WTC11 (cell line): ENCODE data around the gene GPRIN3. TPM values are rescaled to one million over a fixed set of nuclear protein-coding genes. Genes with fewer than 3 reads are reported as not detected.

Experiments
- ATAC-seq: fragments of 200-7000 bp; cut with Tn5 transposase; 2 replicates; pipeline ENCODE4 v1.10.0; 2021; ENCODE audit warnings: mild to moderate bottlenecking, moderate library complexity
- CTCF ChIA-PET: fragments of 300-600 bp; sonication (Branson Sonifier 250); formaldehyde crosslinking; loops from one replicate; lab custom pipeline; 2021; ENCODE audit warnings: antibody characterized with exemption; lab: Charles Lee
- POLR2A ChIA-PET: fragments of 350-600 bp; sonication (Branson Sonifier 250); formaldehyde crosslinking; loops from one replicate; lab custom pipeline; 2021; ENCODE audit warnings: antibody characterized with exemption; lab: Charles Lee
- DNase-seq: peaks from one replicate; pipeline ENCODE4 v3.0.0; 2021; ENCODE audit warnings: low spot score
- H3K27ac Mint-ChIP-seq: 2 replicates; pipeline ENCODE4 v1.8.0; 2021; ENCODE audit warnings: mixed read lengths
- H3K27me3 Mint-ChIP-seq: 2 replicates; pipeline ENCODE4 v1.8.0; 2021; ENCODE audit warnings: low read depth, mild to moderate bottlenecking, moderate library complexity, mixed read lengths
- H3K36me3 Mint-ChIP-seq: 2 replicates; pipeline ENCODE4 v1.8.0; 2021; ENCODE audit warnings: mixed read lengths
- H3K4me1 Mint-ChIP-seq: 2 replicates; pipeline ENCODE4 v1.8.0; 2022; ENCODE audit warnings: mixed read lengths
- H3K4me3 Mint-ChIP-seq: 2 replicates; pipeline ENCODE4 v1.8.0; 2021; ENCODE audit warnings: mild to moderate bottlenecking, moderate library complexity, mixed read lengths
- H3K9me3 Mint-ChIP-seq: 2 replicates; pipeline ENCODE4 v1.8.0; 2021; ENCODE audit warnings: mixed read lengths
- ATF2 ChIP-seq: sonication (generic); formaldehyde crosslinking; IDR thresholded peaks from 2 replicates; pipeline ENCODE4 v1.8.1; 2022; ENCODE audit warnings: low read depth, missing genetic modification reagents, borderline replicate concordance
- ATF6 ChIP-seq: sonication (generic); formaldehyde crosslinking; IDR thresholded peaks from 2 replicates; pipeline ENCODE4 v1.8.1; 2023; ENCODE audit warnings: mild to moderate bottlenecking, missing genetic modification reagents
- CDX4 ChIP-seq: fragments of 250-450 bp; sonication (Bioruptor Pico); IDR thresholded peaks from 2 replicates; pipeline ENCODE4 v1.9.0; 2021; ENCODE audit warnings: moderate library complexity, mild to moderate bottlenecking, inconsistent platforms, borderline replicate concordance
- CREM ChIP-seq: sonication (generic); formaldehyde crosslinking; IDR thresholded peaks from 2 replicates; pipeline ENCODE4 v1.8.1; 2022; ENCODE audit warnings: mild to moderate bottlenecking, missing genetic modification reagents, moderate library complexity
- E2F1 ChIP-seq: sonication (generic); formaldehyde crosslinking; IDR thresholded peaks from 2 replicates; pipeline ENCODE4 v1.8.0; 2022; ENCODE audit warnings: mild to moderate bottlenecking, missing genetic modification reagents
- GABPB1 ChIP-seq: sonication (generic); formaldehyde crosslinking; IDR thresholded peaks from 2 replicates; pipeline ENCODE4 v1.8.1; 2023; ENCODE audit warnings: mild to moderate bottlenecking, missing genetic modification reagents
- HMGA2 ChIP-seq: fragments of 250-450 bp; sonication (Bioruptor Pico); IDR thresholded peaks from 2 replicates; pipeline ENCODE4 v1.4.0; 2021; ENCODE audit warnings: mild to moderate bottlenecking, moderate library complexity
- KAT7 ChIP-seq: sonication (generic); formaldehyde crosslinking; IDR thresholded peaks from 2 replicates; pipeline ENCODE4 v1.8.1; 2023; ENCODE audit warnings: missing genetic modification reagents, mild to moderate bottlenecking, borderline replicate concordance
- MAX ChIP-seq: sonication (generic); formaldehyde crosslinking; IDR thresholded peaks from 2 replicates; pipeline ENCODE4 v1.8.0; 2022; ENCODE audit warnings: mild to moderate bottlenecking, missing genetic modification reagents
- NFATC4 ChIP-seq: fragments of 250-450 bp; sonication (Bioruptor Pico); IDR thresholded peaks from 2 replicates; pipeline ENCODE4 v1.9.0; 2021; ENCODE audit warnings: mild to moderate bottlenecking
- NFE2L1 ChIP-seq: sonication (generic); formaldehyde crosslinking; IDR thresholded peaks from 2 replicates; pipeline ENCODE4 v1.8.1; 2023; ENCODE audit warnings: missing genetic modification reagents
- NR2C2 ChIP-seq: sonication (generic); formaldehyde crosslinking; IDR thresholded peaks from 2 replicates; pipeline ENCODE4 v1.8.0; 2022; ENCODE audit warnings: mild to moderate bottlenecking, missing genetic modification reagents
- PRRX2 ChIP-seq: fragments of 250-450 bp; sonication (Bioruptor Pico); IDR thresholded peaks from 2 replicates; pipeline ENCODE4 v1.8.0; 2021; ENCODE audit warnings: mild to moderate bottlenecking
- SMAD3 ChIP-seq: sonication (generic); formaldehyde crosslinking; IDR thresholded peaks from 2 replicates; pipeline ENCODE4 v1.8.0; 2022; ENCODE audit warnings: missing genetic modification reagents, mild to moderate bottlenecking, borderline replicate concordance
- STAT6 ChIP-seq: sonication (generic); formaldehyde crosslinking; conservative IDR thresholded peaks from 2 replicates; pipeline ENCODE4 v1.8.1; 2023; ENCODE audit warnings: mild to moderate bottlenecking, low read depth, missing genetic modification reagents, moderate library complexity
- USF2 ChIP-seq: sonication (generic); formaldehyde crosslinking; IDR thresholded peaks from 2 replicates; pipeline ENCODE4 v1.8.1; 2023; ENCODE audit warnings: mild to moderate bottlenecking, missing genetic modification reagents, moderate library complexity
- ZBTB21 ChIP-seq: sonication (generic); formaldehyde crosslinking; IDR thresholded peaks from 2 replicates; pipeline ENCODE4 v1.8.1; 2023; ENCODE audit warnings: mild to moderate bottlenecking, missing genetic modification reagents, borderline replicate concordance
- ZMAT4 ChIP-seq: fragments of 250-450 bp; sonication (Bioruptor Pico); IDR thresholded peaks from 2 replicates; pipeline ENCODE4 v1.9.0; 2021; ENCODE audit warnings: mild to moderate bottlenecking
- ZNF263 ChIP-seq: sonication (generic); formaldehyde crosslinking; IDR thresholded peaks from 2 replicates; pipeline ENCODE4 v1.8.1; 2022; ENCODE audit warnings: low read depth, mild to moderate bottlenecking, moderate library complexity, missing genetic modification reagents
- ZSCAN18 ChIP-seq: fragments of 250-450 bp; sonication (Bioruptor Pico); IDR thresholded peaks from 2 replicates; pipeline ENCODE4 v2.1.2; 2022; ENCODE audit warnings: mild to moderate bottlenecking, moderate library complexity
- total RNA-seq: library from RNA; stranded (reverse); gene quantifications from 3 replicates; pipeline ENCODE4 v1.2.3, GENCODE V29; 2021

GPRIN3 gene
- total RNA-seq, 1 experiment from 2014 or later = 2.0 TPM

GRCh38 chr4:89266128-89266527 lies 41.5 kb downstream of the GPRIN3 start:
- ATAC-seq = no peak
- ChIA-PET CTCF (no interaction called here), POLR2A (no interaction called here)
- Mint-ChIP-seq H3K27ac (no peak overlapping the region), H3K27me3 (no peaks in the 10 kb centered on the region), H3K36me3 (no peaks in the 10 kb centered on the region), H3K4me3 (no peak overlapping the region), H3K4me1 (peaks cover 18% of the 10 kb centered on the region), H3K9me3 (peaks cover 11% of the 10 kb centered on the region)
- DNase-seq = no peak
- no peak for TF ChIP-seq CREM (CRISPR knock-in tag)

- CTCF ChIA-PET = no interaction called here
- Mint-ChIP-seq H3K9me3 (peaks cover 11% of the 10 kb centered on the region), H3K36me3 (no peaks in the 10 kb centered on the region), H3K27ac (no peak overlapping the region), H3K27me3 (no peaks in the 10 kb centered on the region), H3K4me1 (peaks cover 47% of the 10 kb centered on the region), H3K4me3 (no peak overlapping the region)
- ATAC-seq (peak; percentile 69), DNase-seq (no peak)
- TF ChIP-seq NFE2L1 (no peak), MAX (CRISPR knock-in tag) (no peak), ZBTB21 (CRISPR knock-in tag) (no peak), HMGA2 (CRISPR knock-in tag) (no peak), NFATC4 (no peak), ZNF263 (CRISPR knock-in tag) (no peak), NR2C2 (CRISPR knock-in tag) (no peak), PRRX2 (no peak), E2F1 (CRISPR knock-in tag) (no peak), ATF6 (CRISPR knock-in tag) (no peak), SMAD3 (CRISPR knock-in tag) (no peak), CDX4 (CRISPR knock-in tag) (no peak), ZSCAN18 (CRISPR knock-in tag) (no peak), KAT7 (CRISPR knock-in tag) (no peak), STAT6 (CRISPR knock-in tag) (no peak), USF2 (CRISPR knock-in tag) (no peak), ZMAT4 (CRISPR knock-in tag) (no peak), GABPB1 (no peak), ATF2 (CRISPR knock-in tag) (no peak)
- POLR2A ChIA-PET = no interaction called here
These were observed 44.3 kb downstream of the GPRIN3 start for GRCh38 chr4:89263265-89263664.
